ENCODE results near the gene TP53. TPM values are rescaled to one million over a fixed set of nuclear protein-coding genes. Genes with fewer than 3 reads are reported as not detected.

The TP53 gene
- total RNA-seq, 4 donors from 2014 or later, result 37.2 to 77.2 (median 65.2) TPM

DNA sequence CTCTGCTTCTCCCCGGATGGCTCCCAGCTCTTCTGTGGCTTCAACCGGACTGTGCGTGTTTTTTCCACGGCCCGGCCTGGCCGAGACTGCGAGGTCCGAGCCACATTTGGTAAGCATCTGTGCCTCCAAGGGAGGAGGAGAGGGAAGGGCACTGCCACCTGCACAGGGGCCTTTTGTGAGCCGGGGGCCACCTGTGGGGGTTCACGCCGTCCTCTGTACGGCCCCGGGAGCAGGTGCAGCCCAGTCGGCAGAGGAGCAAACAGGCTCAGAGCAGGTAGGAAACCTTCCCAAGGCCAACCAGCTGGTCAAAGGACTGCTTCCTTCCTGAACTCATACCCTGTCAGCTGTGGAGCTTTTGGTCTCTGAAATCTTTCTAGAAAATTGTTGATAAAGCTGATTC lies 14.4 kb upstream of the TP53 start:
- 97% methylated on average over 13 of the region's 14 CpGs for WGBS
- H3K9me3 ChIP-seq, result no peaks in the 10 kb centered on the region
- H3K27me3 ChIP-seq, result peaks cover 27% of the 10 kb centered on the region
- no peak overlapping the region for H3K27ac ChIP-seq
- peaks cover 20% of the 10 kb centered on the region for H3K4me1 ChIP-seq
- H3K36me3 ChIP-seq, result peaks cover 24% of the 10 kb centered on the region
- no peak overlapping the region for H3K4me3 ChIP-seq
- DNase-seq (ENCODE audit: low spot score in 2 of 2), result no peak
- no peak for TF ChIP-seq EP300 (IDR thresholded peaks at IDR 0.05)

DNA sequence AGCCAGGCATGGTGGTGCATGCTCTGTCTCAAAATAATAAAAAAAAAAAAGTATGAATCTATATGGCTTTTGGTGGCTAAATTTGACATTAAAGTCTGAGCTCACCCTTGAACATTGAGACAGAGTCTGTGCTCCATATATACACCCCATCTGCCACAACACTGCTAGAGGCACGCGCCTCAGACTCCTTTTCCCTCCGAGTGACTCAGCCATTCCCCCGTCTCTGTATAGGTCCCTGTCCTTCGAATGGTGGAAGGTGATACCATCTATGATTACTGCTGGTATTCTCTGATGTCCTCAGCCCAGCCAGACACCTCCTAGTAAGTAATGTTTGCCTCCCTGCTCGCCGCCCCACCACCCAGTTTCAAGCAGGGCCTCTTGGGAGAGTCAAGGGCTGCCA lies 13.2 kb upstream of the TP53 start:
- Histone ChIP-seq H3K4me1 (peaks cover 20% of the 10 kb centered on the region), H3K9me3 (no peaks in the 10 kb centered on the region), H3K4me3 (no peak overlapping the region), H3K27ac (no peak overlapping the region), H3K27me3 (peaks cover 20% of the 10 kb centered on the region), H3K36me3 (peaks cover 28% of the 10 kb centered on the region)
- TF ChIP-seq EP300 (IDR thresholded peaks at IDR 0.05), result no peak
- TF ChIP-seq, protein P1, sequence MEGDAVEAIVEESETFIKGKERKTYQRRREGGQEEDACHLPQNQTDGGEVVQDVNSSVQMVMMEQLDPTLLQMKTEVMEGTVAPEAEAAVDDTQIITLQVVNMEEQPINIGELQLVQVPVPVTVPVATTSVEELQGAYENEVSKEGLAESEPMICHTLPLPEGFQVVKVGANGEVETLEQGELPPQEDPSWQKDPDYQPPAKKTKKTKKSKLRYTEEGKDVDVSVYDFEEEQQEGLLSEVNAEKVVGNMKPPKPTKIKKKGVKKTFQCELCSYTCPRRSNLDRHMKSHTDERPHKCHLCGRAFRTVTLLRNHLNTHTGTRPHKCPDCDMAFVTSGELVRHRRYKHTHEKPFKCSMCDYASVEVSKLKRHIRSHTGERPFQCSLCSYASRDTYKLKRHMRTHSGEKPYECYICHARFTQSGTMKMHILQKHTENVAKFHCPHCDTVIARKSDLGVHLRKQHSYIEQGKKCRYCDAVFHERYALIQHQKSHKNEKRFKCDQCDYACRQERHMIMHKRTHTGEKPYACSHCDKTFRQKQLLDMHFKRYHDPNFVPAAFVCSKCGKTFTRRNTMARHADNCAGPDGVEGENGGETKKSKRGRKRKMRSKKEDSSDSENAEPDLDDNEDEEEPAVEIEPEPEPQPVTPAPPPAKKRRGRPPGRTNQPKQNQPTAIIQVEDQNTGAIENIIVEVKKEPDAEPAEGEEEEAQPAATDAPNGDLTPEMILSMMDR (IDR thresholded peaks at IDR 0.05), result no peak
- no peak for TF ChIP-seq POLR2A (IDR thresholded peaks at IDR 0.05)
- TF ChIP-seq POLR2AphosphoS5 (IDR thresholded peaks at IDR 0.05), result no peak
- no peak for DNase-seq (ENCODE audit: low spot score in 2 of 2)
- WGBS, result 91% methylated on average over 7 of the region's 7 CpGs

DNA sequence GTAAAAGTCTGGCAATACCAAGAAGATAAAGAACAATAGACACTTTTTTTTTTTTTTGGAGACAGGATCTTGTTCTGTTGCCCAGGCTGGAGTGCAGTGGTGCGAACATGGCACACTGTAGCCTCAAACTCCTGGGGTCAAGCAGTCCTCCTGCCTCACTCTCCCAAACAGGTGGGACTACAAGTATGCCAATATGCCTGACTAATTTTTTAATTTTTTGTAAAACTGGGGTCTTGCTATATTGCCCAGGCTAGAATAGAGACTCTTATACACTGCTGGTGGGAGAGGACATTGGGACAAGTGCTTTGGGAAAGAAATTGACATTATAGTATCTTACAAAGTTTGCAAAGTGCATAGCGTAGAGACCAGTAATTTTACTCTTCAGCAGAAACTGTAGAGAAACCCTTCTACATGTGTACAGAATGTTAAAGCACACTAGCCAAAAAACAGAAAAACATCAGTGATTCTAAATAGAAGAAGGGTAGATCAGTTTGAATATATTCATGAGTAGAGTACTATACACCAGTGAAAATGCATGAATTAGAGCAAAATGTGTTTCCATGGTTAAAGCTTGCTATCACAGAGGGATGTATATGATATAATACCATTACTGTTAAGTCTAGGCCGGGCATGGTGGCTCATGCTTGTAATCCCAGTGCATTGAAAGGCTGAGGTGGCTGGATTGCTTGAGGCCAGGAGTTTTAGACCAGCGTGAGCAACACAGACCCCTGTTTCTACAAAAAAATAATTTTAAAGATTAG lies 10.7 kb upstream of the TP53 start:
- no peak for TF ChIP-seq POLR2AphosphoS5 (IDR thresholded peaks at IDR 0.05)
- 98% methylated on average over 4 of the region's 4 CpGs for WGBS
- Histone ChIP-seq H3K27me3 (no peaks in the 10 kb centered on the region), H3K27ac (no peak overlapping the region), H3K36me3 (peaks cover 32% of the 10 kb centered on the region), H3K9me3 (no peaks in the 10 kb centered on the region), H3K4me3 (no peak overlapping the region), H3K4me1 (no peaks in the 10 kb centered on the region)
- no peak for DNase-seq (ENCODE audit: low spot score in 2 of 2)

DNA sequence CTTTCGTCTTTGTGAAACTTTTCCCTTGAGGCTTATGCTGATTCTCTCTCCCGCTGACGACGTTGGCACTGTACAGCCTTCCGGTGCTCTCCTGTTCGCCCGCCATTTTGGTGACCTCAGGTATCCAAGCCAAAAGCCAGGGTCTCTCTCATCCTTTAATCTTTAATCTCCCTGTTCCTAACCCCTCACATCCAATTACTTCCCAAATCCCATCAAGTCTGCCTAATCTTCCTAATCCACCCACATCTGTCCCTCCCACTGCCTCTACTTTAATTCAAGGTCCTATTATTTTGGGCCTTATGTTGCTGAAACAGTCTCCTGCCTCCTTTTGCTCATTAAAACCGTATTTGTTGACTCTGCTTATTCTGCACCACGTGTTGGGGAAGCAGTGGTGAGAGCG lies 8.3 kb upstream of the TP53 start:
- no peak overlapping the region for H3K27ac ChIP-seq
- 94% methylated on average over 10 of the region's 10 CpGs for WGBS

DNA sequence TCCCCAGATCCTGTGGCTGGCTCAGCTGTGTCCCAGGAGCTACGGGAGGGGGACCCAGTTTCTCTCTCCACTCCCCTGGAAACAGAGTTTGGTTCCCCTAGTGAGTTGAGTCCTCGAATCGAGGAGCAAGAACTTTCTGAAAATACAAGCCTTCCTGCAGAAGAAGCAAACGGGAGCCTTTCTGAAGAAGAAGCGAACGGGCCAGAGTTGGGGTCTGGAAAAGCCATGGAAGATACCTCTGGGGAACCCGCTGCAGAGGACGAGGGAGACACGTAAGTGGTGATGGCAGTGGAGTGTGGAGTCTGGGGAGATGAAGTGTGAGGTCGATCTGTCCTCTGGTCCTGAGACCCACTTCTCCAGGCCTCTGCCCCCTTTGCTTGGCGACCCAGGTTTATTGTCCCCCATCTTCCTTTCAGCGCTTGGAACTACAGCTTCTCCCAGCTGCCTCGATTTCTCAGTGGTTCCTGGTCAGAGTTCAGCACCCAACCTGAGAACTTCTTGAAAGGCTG lies 1.6 kb upstream of the TP53 start:
- TF ChIP-seq POLR2AphosphoS5 (IDR thresholded peaks at IDR 0.05), result no peak
- no peak for TF ChIP-seq POLR2A (IDR thresholded peaks at IDR 0.05)
- TF ChIP-seq EP300 (IDR thresholded peaks at IDR 0.05), result no peak
- TF ChIP-seq, protein P1 (IDR thresholded peaks at IDR 0.05), result no peak
- no peaks in the 10 kb centered on the region for H3K36me3 ChIP-seq
- peak overlapping the region; percentile 81 for H3K4me3 ChIP-seq
- no peaks in the 10 kb centered on the region for H3K27me3 ChIP-seq
- 9% methylated on average over 13 of the region's 13 CpGs for WGBS
- H3K9me3 ChIP-seq, result no peaks in the 10 kb centered on the region
- no peak for DNase-seq (ENCODE audit: low spot score in 2 of 2)
- H3K4me1 ChIP-seq, result peaks cover 33% of the 10 kb centered on the region
- H3K27ac ChIP-seq, result peak overlapping the region; percentile 46

More for the DNA sequence above, 8.3 kb upstream of the TP53 start:
- DNase-seq (ENCODE audit: low spot score in 2 of 2), result no peak
- H3K4me1 ChIP-seq, result no peaks in the 10 kb centered on the region
- H3K27me3 ChIP-seq, result no peaks in the 10 kb centered on the region
- no peak overlapping the region for H3K4me3 ChIP-seq
- H3K36me3 ChIP-seq, result peaks cover 8% of the 10 kb centered on the region
- TF ChIP-seq, protein P1 (IDR thresholded peaks at IDR 0.05), result no peak
- no peak for TF ChIP-seq EP300 (IDR thresholded peaks at IDR 0.05)
- TF ChIP-seq POLR2A (IDR thresholded peaks at IDR 0.05), result no peak
- no peak for TF ChIP-seq POLR2AphosphoS5 (IDR thresholded peaks at IDR 0.05)
- H3K9me3 ChIP-seq, result no peaks in the 10 kb centered on the region

DNA sequence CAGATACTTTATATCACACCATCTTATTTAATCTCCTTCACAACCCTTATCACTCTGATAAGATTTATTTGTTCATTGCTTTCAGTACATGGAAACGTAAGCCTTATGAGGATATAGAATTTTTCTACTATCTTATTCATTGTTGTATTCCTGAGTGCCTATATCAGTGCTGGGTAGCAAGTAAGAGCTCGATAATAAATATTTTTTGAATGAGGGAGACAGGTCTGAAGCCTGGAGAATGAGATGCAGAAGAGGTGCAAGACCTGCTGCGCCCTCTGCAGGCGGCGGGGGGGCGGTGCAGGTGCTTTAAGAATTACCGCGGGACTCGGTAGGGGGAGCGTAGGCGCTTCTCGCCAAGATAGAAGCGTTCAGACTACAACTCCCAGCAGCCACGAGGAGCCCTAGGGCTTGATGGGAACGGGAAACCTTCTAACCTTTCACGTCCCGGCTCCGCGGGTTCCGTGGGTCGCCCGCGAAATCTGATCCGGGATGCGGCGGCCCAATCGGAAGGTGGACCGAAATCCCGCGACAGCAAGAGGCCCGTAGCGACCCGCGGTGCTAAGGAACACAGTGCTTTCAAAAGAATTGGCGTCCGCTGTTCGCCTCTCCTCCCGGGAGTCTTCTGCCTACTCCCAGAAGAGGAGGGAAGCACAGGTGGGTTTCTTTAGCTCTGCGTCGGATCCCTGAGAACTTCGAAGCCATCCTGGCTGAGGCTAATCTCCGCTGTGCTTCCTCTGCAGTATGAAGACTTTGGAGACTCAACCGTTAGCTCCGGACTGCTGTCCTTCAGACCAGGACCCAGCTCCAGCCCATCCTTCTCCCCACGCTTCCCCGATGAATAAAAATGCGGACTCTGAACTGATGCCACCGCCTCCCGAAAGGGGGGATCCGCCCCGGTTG lies 868 bp upstream of the TP53 start, which contains the start of gene WRAP53:
WRAP53 (plus strand) TSS at position 570 of the 900 bp plus-strand sequence; CDS start at position 742, 172 bp downstream.
- Histone ChIP-seq H3K36me3 (no peaks in the 10 kb centered on the region), H3K4me3 (peak within 1 kb of the TSS; percentile 81), H3K4me1 (peaks cover 35% of the 10 kb centered on the region), H3K9me3 (no peaks in the 10 kb centered on the region), H3K27me3 (no peaks in the 10 kb centered on the region), H3K27ac (peak within 1 kb of the TSS; percentile 98)
- TF ChIP-seq POLR2AphosphoS5 (IDR thresholded peaks at IDR 0.05) (peak in 2 of 3 donors; percentile 58 to 79), EP300 (IDR thresholded peaks at IDR 0.05) (no peak), POLR2A (IDR thresholded peaks at IDR 0.05) (no peak)
- TF ChIP-seq, protein P1 (IDR thresholded peaks at IDR 0.05), result peak; percentile 99 to 100
- under 1% methylated on average over 28 of the region's 51 CpGs for WGBS
- peak; percentile 98 for DNase-seq (ENCODE audit: low spot score in 2 of 2)
